HepG2 (cell line): ENCODE measurements around the gene PRM2. TPM values are rescaled to one million over a fixed set of nuclear protein-coding genes. Genes with fewer than 3 reads are reported as not detected.

Source experiments
- EP300 ChIP-seq, 3 experiments: sonication (generic) in 1 of 3; formaldehyde crosslinking in 1 of 3; IDR thresholded peaks; 2 replicates each; pipeline versions ENCODE4 v1.5.1 to v1.6.1; 2011 to 2020; ENCODE audit warnings: low read depth in 2 of 3, low read length in 2 of 3, borderline replicate concordance in 1 of 3, improper control_type of control experiment in 1 of 3, mild to moderate bottlenecking in 1 of 3, missing genetic modification reagents in 1 of 3, moderate library complexity in 1 of 3
- HNF4A ChIP-seq: sonication (generic); formaldehyde crosslinking; IDR thresholded peaks from 2 replicates; pipeline ENCODE4 v1.4.0; 2020; ENCODE audit warnings: missing genetic modification reagents
- KDM1A ChIP-seq: IDR thresholded peaks from 2 replicates; pipeline ENCODE4 v1.6.1; 2016; ENCODE audit warnings: missing compliant biosample characterization
- MXD3 ChIP-seq: IDR thresholded peaks from 2 replicates; pipeline ENCODE4 v1.6.1; 2016; ENCODE audit warnings: mild to moderate bottlenecking, missing biosample characterization, missing genetic modification reagents
- NCOR1 ChIP-seq: fragments of 200-600 bp; sonication (generic); IDR thresholded peaks from 2 replicates; pipeline ENCODE4 v1.7.0; 2017; ENCODE audit warnings: antibody characterized with exemption, low read length, borderline replicate concordance
- NFAT5 ChIP-seq: sonication (generic); formaldehyde crosslinking; IDR thresholded peaks from 2 replicates; pipeline ENCODE4 v1.4.0; 2020; ENCODE audit warnings: missing genetic modification reagents
- NR3C1 ChIP-seq: sonication (generic); formaldehyde crosslinking; IDR thresholded peaks from 2 replicates; pipeline ENCODE4 v1.4.0; 2020; ENCODE audit warnings: missing genetic modification reagents
- POLR2AphosphoS2 ChIP-seq: IDR thresholded peaks from 2 replicates; pipeline ENCODE4 v1.6.1; 2011; ENCODE audit warnings: low read depth, low read length, improper control_type of control experiment
- REL ChIP-seq: sonication (generic); formaldehyde crosslinking; conservative IDR thresholded peaks from 2 replicates; pipeline ENCODE4 v1.8.0; 2022; ENCODE audit warnings: mild to moderate bottlenecking, missing genetic modification reagents, moderate library complexity
- ZBTB49 ChIP-seq: sonication (generic); formaldehyde crosslinking; IDR thresholded peaks from 2 replicates; pipeline ENCODE4 v1.4.0; 2020; ENCODE audit warnings: missing genetic modification reagents, borderline replicate concordance
- ZC3H13 ChIP-seq: sonication (generic); formaldehyde crosslinking; IDR thresholded peaks from 2 replicates; pipeline ENCODE4 v1.8.1; 2023; ENCODE audit warnings: mild to moderate bottlenecking, missing genetic modification reagents, moderate library complexity
- ZKSCAN8 ChIP-seq: IDR thresholded peaks from 2 replicates; pipeline ENCODE4 v1.6.1; 2016; ENCODE audit warnings: borderline replicate concordance, missing genetic modification reagents, missing compliant biosample characterization
- ZNF207 ChIP-seq: fragments of 450-650 bp; IDR thresholded peaks from 2 replicates; pipeline ENCODE4 v1.6.1; 2016; ENCODE audit warnings: antibody characterized with exemption, borderline replicate concordance
- ZNF234 ChIP-seq: sonication (generic); formaldehyde crosslinking; conservative IDR thresholded peaks from 2 replicates; pipeline ENCODE4 v1.5.1; 2020; ENCODE audit warnings: mild to moderate bottlenecking, missing genetic modification reagents
- ZNF24 ChIP-seq: fragments of 450-650 bp; IDR thresholded peaks from 2 replicates; pipeline ENCODE4 v1.6.1; 2017; ENCODE audit warnings: antibody characterized with exemption, mild to moderate bottlenecking
- ZNF720 ChIP-seq: sonication (generic); formaldehyde crosslinking; IDR thresholded peaks from 2 replicates; pipeline ENCODE4 v1.4.0; 2020; ENCODE audit warnings: missing genetic modification reagents
- ZSCAN31 ChIP-seq: sonication (generic); formaldehyde crosslinking; IDR thresholded peaks from 2 replicates; pipeline ENCODE4 v1.5.0; 2020; ENCODE audit warnings: low read depth, mild to moderate bottlenecking, missing genetic modification reagents
- polyA plus RNA-seq, 8 experiments: library from polyadenylated mRNA; depleted of rRNA in 3 of 8; stranded (reverse) in 7 of 8; unstranded in 1 of 8; fragments of >200 nt; fragmentation: Illumina TruSeq in 4 of 8; extraction: Trizol in 4 of 8; gene quantifications; 2 replicates each; pipeline versions ENCODE4 v1.2.1 to v1.2.3, GENCODE V29; 2011 to 2016; ENCODE audit warnings: low read depth in 4 of 8, missing spikeins in 1 of 8, mixed read lengths in 1 of 8; ENCODE audit not compliant: insufficient read depth in 1 of 8
- total RNA-seq, 5 experiments: library from RNA; depleted of rRNA; stranded (reverse); fragments of >200 nt; fragmentation: Illumina TruSeq; extraction: Trizol; gene quantifications; 2 replicates each; pipeline ENCODE4 v1.2.3, GENCODE V29; 2016; ENCODE audit warnings: low read depth in 1 of 5
- TF ChIP-seq, protein P1 (sequence below): IDR thresholded peaks from 2 replicates; pipeline ENCODE4 v1.6.1; 2016; ENCODE audit warnings: low read depth, control low read depth
- TF ChIP-seq, protein P2 (sequence below): sonication (generic); formaldehyde crosslinking; IDR thresholded peaks from 2 replicates; pipeline ENCODE4 v1.4.0; 2020; ENCODE audit warnings: missing genetic modification reagents

Gene PRM2
- total and polyA plus RNA-seq, 2 of the 13 experiments (the other 11 are each of a cell fraction or from before 2014, with no cell fraction given) = 0.54 TPM; not detected in 1

DNA sequence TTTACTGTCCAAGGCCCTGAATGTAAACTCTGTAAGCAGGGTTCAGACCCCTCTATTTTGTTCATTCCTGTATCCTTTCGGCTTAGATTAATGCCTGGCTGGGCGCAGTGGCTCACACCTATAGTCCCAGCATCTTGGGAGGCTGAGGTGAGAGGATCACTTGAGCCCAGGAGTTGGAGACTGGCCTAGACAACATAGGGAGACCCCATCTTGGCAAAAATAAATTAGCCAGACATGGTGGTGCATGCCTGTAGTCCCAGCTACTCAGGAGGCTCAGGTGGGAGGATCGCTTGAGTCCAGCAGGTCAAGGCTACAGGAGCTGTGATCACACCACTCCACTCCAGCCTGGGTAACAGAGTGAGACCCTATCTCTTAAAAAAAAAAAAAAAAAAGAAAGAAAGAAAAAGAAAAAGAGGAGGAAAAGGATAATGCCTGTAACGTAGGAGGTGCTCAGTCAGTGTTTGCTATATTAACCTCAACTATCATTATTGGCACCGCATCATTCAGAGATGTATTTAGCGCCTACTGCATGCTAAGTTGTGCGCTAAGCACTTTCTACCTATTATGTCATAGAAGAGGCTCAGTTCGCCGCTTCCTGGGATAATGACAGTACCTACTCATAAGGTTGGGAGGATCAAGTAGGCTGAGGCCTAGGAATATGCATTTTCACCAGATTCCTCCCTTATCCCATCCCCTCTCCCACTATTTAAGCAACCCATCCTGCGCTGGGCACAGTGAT lies 25.3 kb downstream of the PRM2 start (continued):
- no peak for TF ChIP-seq NFAT5 (CRISPR knock-in tag)
- 0 out of 2 replicates have a peak, but pooled peaks have one; percentile 6 for TF ChIP-seq POLR2AphosphoS2
- TF ChIP-seq ZBTB49 (CRISPR knock-in tag) = no peak
- no peak for TF ChIP-seq EP300 (IDR thresholded peaks at IDR 0.05; ENCODE audit: low read depth in 2 of 2, low read length in 2 of 2)
- no peak for TF ChIP-seq EP300 (CRISPR knock-in tag; IDR thresholded peaks at IDR 0.05; ENCODE audit: borderline replicate concordance)
- no peak for TF ChIP-seq MXD3 (CRISPR knock-in tag)
- no peak for TF ChIP-seq ZSCAN31 (CRISPR knock-in tag)
- TF ChIP-seq, protein P1, sequence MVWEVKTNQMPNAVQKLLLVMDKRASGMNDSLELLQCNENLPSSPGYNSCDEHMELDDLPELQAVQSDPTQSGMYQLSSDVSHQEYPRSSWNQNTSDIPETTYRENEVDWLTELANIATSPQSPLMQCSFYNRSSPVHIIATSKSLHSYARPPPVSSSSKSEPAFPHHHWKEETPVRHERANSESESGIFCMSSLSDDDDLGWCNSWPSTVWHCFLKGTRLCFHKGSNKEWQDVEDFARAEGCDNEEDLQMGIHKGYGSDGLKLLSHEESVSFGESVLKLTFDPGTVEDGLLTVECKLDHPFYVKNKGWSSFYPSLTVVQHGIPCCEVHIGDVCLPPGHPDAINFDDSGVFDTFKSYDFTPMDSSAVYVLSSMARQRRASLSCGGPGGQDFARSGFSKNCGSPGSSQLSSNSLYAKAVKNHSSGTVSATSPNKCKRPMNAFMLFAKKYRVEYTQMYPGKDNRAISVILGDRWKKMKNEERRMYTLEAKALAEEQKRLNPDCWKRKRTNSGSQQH (CRISPR knock-in tag) = no peak
- TF ChIP-seq, protein P2, sequence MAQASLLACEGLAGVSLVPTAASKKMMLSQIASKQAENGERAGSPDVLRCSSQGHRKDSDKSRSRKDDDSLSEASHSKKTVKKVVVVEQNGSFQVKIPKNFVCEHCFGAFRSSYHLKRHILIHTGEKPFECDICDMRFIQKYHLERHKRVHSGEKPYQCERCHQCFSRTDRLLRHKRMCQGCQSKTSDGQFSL (CRISPR knock-in tag) = no peak
- TF ChIP-seq ZNF234 (CRISPR knock-in tag) = no peak
- no peak for TF ChIP-seq ZNF720
- TF ChIP-seq NR3C1 (CRISPR knock-in tag) = no peak
- TF ChIP-seq ZNF24 = no peak
- TF ChIP-seq ZC3H13 (CRISPR knock-in tag) = no peak
- TF ChIP-seq ZKSCAN8 (CRISPR knock-in tag) = 0 out of 2 replicates have a peak, but pooled peaks have one; percentile 65
- TF ChIP-seq NCOR1 = no peak
- TF ChIP-seq ZNF207 = no peak
- TF ChIP-seq REL (CRISPR knock-in tag) = no peak
- TF ChIP-seq KDM1A (CRISPR knock-in tag) = no peak
- TF ChIP-seq HNF4A (CRISPR knock-in tag) = peak; percentile 37; the same call in 1 of the 2 replicates
